HG02938 (cell line): ENCODE data around the gene UBA7.
A peak's percentile ranks its signal among the peaks of the same experiment; 100 is the strongest.

Experiments
- ATAC-seq: cut with Tn5 transposase; IDR thresholded peaks from one replicate; pipeline ENCODE4 v1.9.1; 2021; ENCODE audit warnings: mild to moderate bottlenecking, moderate library complexity; ENCODE audit not compliant: unreplicated experiment

Gene UBA7

DNA sequence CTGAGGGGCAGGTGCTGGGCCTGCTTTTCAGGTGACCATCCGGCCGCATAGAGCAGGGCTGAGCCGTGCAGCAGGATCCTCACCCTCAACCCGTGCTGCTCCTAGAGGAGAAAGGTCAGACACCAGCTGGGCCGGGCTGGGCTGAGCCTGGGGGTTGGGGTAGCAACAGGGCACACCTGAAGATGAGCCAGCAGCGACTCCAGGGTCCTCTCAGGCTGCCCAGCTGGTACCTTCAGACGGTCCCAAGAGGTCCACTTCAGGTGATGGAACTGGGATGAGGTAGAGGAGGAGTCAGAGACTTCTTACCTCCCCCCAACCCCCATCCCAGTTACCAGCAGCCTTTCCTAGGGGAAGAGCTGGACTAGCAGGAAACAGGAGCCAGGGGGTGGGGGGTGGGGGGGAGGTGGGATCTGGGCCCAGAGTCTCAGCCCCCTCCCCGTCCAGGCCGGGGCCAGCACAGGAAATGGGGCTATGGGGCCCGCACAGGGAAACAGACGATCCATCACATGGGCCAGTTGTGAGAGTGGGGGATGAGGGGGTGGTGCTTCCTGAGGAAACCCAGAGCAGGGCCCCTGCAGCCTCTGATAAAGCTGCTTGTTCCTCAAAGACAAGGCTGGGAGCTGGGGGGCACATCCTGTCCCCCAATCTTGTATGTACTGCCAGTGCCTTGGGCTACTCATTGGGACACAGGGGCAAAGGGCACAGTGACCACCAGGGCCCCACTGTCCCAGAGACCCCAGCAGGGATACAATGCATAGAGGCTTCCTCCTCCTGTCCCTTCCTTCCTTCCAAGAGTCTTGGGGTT lies 7.7 kb downstream of the UBA7 start:
- no peak for ATAC-seq

DNA sequence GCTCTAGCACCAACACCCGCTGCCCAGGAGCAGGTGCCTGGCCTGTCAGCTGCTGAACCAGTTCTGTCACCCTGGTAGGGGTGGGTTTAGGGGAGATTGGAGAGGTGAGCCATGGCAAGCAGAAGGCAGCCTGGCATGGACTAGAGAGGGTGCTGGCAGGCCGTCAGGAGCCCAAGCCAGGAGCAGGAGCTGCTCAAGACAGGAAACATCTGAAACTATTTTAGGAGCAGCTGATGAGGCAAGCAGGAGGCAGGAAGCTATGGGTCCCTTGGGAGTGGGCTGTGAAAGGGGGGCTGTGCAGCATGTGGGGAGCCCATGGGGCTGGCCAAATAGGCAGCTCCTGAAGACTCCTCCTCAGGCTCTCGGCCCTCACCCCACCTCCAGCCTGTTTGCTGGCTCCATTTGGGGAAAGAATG lies 8.4 kb downstream of the UBA7 start:
- ATAC-seq: no peak

DNA sequence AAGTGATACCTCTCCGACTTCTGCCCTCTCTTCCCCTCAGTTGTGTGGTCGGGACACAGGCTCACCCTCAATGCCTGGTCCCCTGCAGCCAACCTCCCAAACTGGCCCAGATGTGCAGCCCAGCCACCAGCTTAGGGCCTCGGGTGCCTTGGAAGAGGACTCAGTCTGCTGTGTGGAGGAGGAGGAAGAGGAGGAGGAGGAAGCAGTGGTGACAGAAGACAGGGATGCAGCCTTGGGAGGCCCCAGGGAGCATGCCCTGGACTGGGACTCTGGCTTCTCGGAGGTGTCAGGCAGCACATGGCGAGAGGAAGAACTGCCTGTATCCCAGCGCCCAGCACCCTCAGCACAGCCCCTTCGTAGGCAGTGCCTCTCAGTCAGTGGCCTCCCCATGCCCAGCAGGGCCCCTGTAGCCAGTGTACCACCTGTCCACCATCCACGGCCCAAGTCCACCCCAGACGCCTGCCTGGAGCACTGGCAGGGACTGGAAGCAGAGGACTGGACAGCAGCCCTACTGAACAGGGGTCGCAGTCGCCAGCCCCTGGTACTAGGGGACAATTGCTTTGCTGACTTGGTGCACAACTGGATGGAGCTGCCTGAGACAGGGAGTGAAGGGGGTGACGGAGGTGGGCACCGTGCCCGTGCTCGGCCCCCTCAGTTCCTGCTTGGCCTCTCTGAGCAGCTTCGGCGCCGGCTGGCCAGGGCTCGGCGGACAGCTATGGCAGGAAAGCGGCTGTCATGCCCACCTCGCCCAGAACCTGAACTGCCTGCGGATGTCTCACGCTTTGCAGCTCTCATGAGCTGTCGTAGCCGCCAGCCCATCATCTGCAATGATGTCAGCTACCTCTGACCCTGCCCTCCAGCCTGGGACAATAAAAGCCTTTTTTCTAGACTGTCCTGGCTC lies 9.4 kb downstream of the UBA7 start:
- ATAC-seq: no peak

DNA sequence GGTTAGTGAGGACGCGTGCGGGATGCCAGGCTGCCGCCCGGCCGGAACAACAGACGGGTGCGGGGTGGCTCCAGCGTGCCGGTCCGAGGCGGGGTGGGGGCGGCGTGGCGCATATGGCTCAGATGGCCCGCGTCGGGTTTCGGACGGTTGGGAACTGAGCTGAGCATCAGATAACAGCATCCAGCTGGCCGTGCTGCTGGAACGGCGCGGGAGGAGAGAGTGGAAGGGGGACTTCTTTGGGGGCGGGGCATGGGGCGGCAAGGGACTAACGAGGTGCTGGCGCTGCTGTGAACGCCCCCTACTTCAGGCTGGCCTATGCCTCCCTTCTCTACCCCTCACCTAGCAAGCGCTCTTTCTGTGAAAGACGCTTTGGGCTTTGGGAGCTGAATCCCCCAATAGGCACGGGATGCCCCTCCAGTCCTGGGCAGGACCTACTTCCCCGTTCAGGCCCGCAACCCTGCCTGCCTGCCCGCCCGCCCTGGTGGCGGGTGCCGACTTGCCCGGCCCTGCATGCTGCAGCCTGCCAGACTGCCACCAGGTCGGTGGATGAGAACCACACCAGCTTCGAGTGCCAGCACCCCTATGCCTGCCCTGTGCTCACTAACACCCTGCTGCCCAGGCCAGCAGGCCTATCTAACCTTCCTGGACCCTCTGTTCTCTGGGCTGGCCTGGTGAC lies 10.2 kb downstream of the UBA7 start:
- ATAC-seq: peak; percentile 9

DNA sequence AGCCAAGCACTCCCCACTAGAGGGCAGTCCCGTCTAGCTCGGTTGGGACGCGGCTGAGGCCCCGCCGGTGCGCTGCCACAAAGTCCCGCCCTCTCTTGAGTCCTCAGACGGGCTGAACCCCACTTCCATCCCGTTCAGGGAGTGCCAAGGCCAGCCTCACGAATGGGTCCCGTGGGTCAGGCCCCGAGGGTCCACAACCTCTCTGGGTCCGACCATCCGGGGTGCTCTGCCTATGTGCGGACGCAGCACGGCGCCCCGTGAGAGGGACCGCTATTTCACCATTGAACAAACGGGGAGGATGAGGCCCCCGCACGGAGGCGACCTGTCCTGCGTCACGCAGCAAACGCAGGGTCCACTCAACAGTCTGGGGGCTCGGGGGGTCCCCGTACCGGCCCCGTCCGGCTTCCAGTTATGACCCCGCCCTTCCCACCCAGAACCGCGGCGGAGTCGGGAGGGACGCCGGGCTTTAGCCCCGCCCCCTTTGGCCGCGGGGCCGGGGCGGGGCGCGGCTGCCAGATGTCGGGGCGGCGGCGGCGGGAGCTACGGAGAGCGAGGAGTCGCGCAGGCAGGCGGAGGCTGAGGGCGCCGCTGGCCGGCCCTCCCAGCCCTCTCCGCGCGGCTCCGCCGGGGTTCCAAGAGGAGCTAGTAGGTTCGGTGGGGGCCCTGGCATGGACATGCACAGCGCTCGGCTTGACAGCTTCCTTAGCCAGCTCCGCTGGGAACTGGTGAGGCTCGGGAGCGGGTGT lies 10.9 kb downstream of the UBA7 start, which contains the start of gene INKA1:
INKA1 (plus strand) TSS at position 543 of the 746 bp plus-strand sequence; CDS start at position 675, 132 bp downstream.
- peak; percentile 45 for ATAC-seq

DNA sequence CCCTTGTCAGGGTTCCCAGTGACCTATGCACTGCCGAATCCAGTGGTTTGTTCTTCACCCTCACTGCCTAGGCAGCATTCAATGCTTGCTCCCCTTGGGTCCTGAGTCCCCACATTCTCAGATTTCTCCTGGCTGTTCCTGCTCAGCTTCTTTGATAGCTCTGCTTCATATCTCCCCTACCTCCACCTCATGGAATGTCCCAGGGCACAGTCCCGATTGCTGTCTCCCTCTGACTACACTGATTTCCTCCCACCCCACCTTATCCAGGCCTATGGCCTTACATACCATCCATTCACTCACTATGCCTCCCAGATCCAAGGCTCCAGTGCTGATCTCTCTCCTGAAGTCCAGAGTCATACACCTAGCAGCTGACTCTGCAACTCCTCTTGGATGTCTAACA lies 12.6 kb downstream of the UBA7 start:
- no peak for ATAC-seq

DNA sequence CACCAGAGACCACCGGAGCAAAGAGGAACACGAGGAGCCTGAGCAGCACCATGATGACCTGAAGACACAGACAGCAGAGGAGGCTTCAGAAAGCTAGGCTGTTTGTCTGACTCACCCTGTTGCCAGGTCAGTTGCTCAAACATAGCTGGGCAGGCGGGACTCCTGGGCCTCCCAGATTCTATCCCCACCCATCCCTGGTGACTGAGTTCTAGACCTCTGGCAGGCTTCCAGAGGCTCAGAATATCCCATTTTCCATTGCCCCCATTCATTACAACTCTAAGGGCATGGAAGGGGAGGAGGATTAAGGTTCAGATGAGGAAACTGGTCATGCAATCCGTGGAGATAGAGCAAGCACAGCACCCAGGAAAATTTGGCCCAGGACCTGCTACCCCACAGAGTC lies 14.0 kb downstream of the UBA7 start, which contains the start of gene CDHR4:
CDHR4 (minus strand) TSS at position 113 of the 400 bp plus-strand sequence; CDS start at position 52, 61 bp downstream.
- no peak for ATAC-seq

DNA sequence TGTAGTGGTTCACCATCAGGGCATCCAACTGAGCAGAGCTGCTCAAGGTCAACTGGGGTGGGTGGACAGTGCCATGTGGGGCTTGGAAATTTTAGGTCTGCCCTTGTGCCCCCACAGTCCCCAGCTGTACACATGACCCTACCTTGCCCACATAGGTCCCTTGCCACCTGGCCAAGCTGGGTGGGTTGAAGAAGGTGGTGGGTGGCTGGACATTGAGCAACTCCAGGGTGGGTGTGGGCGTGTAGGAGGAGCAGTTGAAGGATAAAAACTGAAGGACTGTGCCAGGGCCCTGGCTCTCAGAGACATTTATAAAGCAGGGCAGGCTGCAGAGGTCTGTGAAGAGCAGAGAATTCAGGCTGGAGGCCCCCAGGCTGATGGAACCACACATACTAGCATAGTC lies 14.6 kb downstream of the UBA7 start:
- ATAC-seq: no peak

DNA sequence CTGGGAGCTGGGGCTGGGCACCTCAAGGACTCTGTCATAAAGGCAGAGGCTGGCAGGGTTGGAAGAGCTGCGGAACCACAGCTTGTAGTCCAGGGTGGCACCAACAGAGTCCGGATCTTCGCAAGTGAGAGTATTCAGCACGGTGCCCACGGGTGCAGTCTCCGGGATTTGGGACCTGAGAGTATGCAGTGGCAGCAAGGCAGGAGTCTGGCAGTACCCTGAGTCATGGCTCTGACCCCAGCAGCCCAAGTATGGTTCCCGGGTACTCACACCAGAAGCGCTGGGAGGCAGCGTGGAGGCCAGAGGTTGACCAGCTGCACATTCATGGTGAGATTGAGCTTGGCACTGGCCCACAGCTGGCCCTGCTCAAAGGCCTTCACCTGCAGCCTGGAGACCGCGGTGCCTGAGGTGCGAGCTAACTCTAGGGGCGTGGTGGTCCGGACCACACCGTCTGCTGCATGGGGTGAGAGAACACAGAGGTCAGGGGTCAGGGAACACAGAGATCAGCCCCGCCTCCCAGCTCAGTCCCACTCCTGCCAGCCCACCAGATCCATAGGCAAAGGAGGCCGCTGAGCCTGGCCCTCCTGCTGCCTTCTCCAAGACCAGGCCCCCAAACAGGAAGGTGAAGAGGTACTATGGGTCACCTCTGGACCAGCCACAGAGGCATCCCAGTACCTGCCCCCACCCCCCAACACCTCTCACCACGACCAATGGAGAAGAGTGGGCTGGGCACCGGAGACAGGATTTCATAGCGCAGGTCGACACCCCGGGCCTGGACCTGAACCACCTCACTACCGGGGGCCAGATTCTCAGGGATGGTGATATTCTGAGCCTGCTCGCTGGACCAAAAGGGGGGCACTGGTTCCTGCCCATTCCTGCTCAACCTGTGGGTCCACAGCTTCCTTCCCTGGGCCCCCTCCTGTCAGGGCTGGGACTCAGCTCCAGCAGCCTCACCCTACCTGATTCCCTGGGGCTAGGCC lies 18.5 kb downstream of the UBA7 start:
- ATAC-seq: no peak

DNA sequence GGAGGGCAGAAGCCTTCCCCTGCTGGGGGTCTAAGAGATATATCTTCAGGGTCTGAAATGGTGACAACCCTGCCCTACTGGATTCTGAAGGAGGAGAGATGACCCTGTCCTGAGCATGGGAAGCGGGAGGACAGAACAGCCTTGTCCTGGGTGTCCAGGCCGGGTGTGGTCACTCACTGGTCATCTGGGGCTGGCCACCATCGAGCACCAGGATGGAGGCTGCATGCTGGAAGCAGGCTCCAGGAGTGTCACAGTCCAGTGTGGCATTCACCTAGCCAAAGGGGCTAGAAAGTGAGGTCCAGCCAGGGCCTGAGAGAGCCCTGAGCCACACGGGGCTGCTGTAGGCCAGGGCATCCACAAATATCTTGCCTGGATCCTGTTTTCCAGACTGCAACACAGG lies 19.3 kb downstream of the UBA7 start:
- ATAC-seq: no peak

DNA sequence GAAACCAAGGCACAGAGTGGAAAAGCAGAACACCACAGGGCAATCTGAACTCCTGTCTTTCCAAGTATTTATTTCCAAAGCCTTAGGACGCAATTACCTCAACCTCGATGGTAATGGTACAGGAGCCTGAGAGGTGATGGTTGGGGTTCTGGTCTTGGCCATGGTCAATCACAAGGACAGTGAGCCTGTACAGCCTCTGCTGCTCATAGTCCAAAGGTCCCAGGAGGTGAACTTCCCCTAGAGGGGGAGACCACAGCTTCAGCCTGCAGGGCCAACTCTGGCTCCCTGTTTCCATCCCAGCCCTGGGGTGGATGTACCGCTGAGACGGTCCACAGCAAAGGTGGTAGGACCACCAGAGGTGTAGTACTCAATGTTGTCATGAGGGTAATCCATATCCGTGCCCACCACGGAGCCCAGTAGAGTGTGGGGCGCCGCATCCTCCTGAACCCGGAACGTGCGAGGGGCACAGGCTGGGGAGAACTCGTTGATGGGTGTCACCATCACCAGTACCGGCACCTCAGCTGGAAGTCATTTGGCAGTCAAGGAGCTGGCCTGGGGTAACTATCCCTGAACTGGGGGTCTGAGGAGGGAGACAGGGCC lies 20.2 kb downstream of the UBA7 start:
- no peak for ATAC-seq

DNA sequence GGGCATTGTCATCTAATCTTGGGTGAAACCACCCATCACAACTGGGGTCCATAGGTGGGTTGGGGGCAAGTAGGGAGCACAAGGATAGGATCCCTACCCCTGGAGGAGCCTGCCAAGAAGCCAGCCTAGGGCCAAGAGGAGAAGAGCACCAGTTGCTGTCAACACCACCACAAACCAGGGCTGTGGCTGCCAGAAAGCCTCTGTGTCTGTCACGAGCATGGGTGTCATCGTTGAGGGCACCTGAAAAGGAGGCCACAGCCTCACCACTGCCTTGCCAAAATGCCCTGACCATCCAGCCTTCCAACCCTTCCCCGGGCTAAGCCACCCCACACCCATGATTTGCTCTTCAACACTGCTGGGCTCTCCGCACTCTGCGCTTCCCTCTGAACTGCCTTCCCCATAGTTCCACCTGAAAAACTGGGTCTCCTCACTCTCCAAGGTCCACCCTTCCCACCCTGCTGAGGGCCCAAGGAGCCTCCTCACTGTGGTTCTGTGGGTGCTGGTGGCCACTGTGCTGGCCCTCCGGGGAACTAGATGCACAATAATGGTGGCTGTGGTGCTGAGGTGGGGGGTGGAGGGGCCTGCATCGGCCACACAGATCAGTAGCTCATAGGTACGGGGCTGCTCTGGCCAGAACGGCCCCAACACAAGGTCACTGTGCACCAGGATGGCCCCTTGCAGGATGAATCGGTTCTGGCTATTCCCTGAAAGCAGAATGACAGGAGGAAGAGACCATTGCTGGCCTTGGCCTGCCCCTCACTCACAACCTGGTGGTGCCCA lies 21.2 kb downstream of the UBA7 start:
- no peak for ATAC-seq

DNA sequence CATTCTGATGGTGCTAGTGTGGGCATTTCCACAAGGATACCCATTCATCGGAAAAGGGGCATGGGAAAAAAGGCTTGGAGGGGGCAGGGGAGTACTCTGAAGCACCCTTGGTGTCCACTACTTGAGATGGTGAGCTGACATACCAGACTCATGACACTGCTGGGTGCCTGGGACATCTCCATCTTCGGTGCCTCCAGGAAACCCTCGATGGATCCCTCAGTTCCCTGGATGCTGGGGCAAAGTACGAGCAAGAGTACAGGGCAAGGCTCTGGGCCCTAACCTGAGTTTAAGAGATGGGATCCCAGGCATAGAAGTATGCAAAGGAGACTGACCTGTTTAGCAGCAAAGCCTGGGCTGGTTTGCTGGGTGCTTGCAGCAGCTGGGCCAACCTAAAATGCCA lies 22.2 kb downstream of the UBA7 start:
- no peak for ATAC-seq

DNA sequence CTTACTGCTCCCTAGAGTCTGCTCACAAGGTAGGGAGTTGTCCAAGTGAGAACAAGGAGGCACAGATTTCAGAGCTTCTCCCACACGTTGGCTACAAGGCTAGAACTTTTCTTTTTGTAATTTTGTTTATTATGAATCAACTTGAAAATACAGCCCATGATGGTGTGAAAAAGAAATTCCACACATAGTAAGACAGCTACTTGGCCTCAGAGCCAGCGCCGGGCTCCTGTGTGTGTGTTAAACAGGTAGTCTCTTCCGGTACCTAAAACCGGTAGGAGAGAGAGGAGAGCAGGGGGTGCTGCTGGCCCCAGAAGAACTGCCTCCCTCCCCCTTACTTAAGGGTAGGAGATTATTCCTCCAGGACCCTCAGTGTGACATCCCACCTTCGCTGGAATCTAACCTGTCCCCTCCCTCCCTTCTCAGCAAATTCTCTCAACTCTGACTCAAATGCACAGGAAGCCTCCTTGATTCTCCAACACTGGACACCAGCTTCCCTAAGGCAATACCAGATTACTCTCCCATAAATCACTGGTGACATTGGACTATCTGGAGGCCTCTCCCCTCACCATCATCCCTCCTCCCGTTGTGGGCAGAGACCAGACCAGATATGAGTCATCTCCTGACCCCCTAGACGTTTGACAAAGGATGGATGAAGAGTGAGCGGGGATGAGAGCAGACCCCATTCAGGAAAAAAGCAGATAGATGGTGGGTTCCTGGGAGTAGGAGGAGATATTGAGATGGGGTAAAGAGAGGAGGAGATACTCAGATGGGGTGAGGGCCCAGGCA lies 22.9 kb downstream of the UBA7 start:
- no peak for ATAC-seq

DNA sequence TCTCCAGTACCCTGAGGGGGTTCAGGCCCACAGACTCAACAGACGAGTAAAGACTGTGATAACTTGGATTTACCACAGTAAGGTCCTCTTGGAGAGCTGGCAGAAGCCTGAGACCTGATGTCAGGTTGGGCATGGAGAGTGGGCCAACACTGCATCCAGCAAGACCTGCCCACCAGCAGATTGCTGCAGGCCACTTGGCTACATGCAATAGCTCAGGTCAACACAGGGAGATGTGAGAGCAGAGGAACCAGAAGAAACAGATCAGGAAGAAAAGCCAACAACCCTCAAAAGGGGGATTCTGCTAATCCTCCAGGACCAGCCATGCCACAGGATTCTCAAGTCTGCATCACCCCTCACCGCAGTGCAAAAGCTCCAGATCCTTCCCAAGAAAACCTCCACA lies 25.7 kb downstream of the UBA7 start:
- ATAC-seq: no peak

DNA sequence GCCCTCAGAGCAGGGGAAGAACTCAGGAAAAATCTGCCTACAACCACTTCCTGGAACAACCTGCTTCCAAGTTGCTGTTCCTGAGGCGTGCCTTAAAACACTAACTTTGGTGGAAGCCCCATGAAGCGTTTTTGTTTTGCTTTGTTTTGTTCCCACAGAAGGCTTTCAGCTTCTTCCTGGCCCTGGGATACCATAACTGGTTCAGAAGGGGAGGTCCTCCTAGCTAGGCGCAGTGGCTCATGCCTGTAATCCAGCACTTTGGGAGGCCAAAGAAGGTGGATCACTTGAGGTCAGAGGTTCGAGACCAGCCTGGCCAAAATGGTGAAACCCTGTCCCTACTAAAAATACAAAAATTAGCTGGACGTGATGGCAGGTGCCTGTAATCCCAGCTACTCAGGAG lies 26.2 kb downstream of the UBA7 start:
- no peak for ATAC-seq

DNA sequence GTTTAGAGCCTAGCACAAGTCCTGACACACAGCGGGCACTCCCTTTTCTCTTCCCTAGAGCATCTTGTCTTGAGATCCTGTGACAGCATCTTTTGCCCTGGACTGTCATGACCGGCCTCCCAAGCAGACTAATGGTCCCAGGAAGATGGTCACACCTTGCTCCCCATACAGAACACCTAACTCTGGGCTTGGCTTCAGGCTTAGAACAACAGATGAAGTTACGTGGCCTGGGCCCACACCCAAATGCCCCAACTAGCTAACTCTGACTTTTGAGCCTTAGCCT lies 26.6 kb downstream of the UBA7 start:
- ATAC-seq: no peak
